CD4-positive, alpha-beta T cell treated with Interleukin-6 for 4 hours (primary cell): Measurements from ENCODE around the gene FCF1.

Experiments
- DNase-seq: peaks from one replicate; pipeline ENCODE4 v3.0.0-alpha.2; 2020; ENCODE audit warnings: mixed read lengths

Gene FCF1

GRCh38 chr14:74771399-74771798 lies 58.5 kb downstream of the FCF1 start:
- DNase-seq, result no peak

DNA sequence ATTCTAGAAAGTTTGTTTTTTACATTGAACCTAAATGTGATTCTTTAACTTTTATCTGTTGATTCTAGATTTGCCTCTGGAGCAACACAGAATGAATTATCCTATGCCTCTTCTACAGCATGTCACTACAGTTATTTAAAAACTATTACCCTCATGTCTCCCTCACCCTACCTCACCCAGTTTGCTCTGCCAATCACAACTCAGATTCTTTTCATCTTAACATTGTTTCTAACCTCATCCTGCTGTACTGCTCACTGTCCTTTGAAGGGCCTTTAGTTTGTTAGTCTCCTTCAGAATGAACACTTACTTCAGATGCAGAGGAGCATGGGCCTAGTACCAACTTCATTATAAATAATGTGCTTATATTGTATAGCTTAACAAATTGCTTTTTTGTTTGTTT lies 71.7 kb downstream of the FCF1 start:
- peak; percentile 6 for DNase-seq

DNA sequence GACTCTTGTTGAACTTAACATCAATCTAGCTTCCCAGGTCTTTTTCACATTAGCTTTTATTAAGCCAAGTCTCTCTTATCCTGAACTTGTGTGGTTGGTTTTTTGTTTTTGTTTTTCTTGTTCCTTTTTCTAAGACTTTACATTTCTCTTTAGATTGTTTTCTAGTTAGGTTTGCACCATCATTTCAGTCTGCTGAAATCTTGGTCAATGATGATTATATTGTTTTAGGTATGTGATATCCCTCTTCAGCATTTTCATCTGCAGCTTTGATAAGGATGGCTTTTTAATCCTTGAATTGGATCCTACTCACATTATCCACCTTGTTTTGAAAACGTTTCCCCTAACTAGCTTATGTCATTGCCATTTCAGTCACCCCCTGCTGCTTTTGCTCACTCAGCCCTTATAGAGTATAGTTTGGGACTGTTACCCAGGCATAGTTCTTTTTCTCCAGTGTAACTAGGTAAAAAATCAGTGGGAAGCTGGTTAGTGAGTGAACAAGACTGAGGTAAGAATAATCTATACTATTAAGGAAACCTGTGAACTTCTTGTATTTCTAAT lies 72.2 kb downstream of the FCF1 start:
- DNase-seq, result no peak

GRCh38 chr14:74786796-74787315 lies 73.9 kb downstream of the FCF1 start:
- DNase-seq, result no peak
